PC-3 (cell line): ENCODE data around the gene DLEC1. TPM values are rescaled to one million over a fixed set of nuclear protein-coding genes. Genes with fewer than 3 reads are reported as not detected.

ENCODE experiments used
- ATAC-seq: fragments of 200-7000 bp; cut with Tn5 transposase; 2 replicates; pipeline ENCODE4 v1.9.1; 2020; ENCODE audit warnings: mild to moderate bottlenecking, moderate library complexity
- BruUV-seq: library from RNA; stranded (reverse); fragments of 400-500 nt; replicated peaks from 2 replicates; lab custom pipeline; 2021; lab: Mats Ljungman, UMichigan
- CTCF ChIA-PET: fragments of 300-600 bp; sonication (Branson Sonifier 250); formaldehyde crosslinking; loops from one replicate; lab custom pipeline; 2022; ENCODE audit warnings: antibody characterized with exemption; lab: Charles Lee
- POLR2A ChIA-PET: fragments of 300-600 bp; sonication (Branson Sonifier 250); formaldehyde crosslinking; loops from one replicate; lab custom pipeline; 2022; ENCODE audit warnings: antibody characterized with exemption; ENCODE audit not compliant: unreplicated experiment; lab: Charles Lee
- DNase-seq: peaks from one replicate; pipeline ENCODE4 v3.0.0-alpha.2; 2015
- H2AFZ ChIP-seq: fragments of 300-600 bp; sonication (generic); 2 replicates; pipeline ENCODE4 v1.6.0; 2016; ENCODE audit warnings: antibody characterized with exemption, low read length
- H3F3A ChIP-seq: fragments of 300-600 bp; sonication (generic); one replicate; pipeline ENCODE4 v1.6.0; 2017; ENCODE audit warnings: antibody characterized with exemption, low read length, control low read depth, mild to moderate bottlenecking; ENCODE audit not compliant: unreplicated experiment
- H3K27ac ChIP-seq: fragments of 300-600 bp; sonication (generic); 2 replicates; pipeline ENCODE4 v1.5.1; 2016; ENCODE audit warnings: mild to moderate bottlenecking, low read length
- H3K27me3 ChIP-seq: fragments of 300-600 bp; sonication (generic); 2 replicates; pipeline ENCODE4 v1.6.1; 2016; ENCODE audit warnings: low read length, mixed read lengths
- H3K36me3 ChIP-seq: fragments of 300-600 bp; sonication (generic); 2 replicates; pipeline ENCODE4 v1.6.1; 2016; ENCODE audit warnings: low read depth, mixed run types, low read length, mixed read lengths
- H3K4me1 ChIP-seq: fragments of 300-600 bp; sonication (generic); 2 replicates; pipeline ENCODE4 v1.5.1; 2016; ENCODE audit warnings: low read length; ENCODE audit not compliant: insufficient read depth
- H3K4me2 ChIP-seq: fragments of 300-600 bp; sonication (generic); 2 replicates; pipeline ENCODE4 v1.6.0; 2016; ENCODE audit warnings: low read length
- H3K4me3 ChIP-seq: fragments of 300-600 bp; sonication (generic); 2 replicates; pipeline ENCODE4 v1.5.1; 2016; ENCODE audit warnings: mild to moderate bottlenecking, low read length, mixed read lengths
- H3K79me2 ChIP-seq: fragments of 300-600 bp; sonication (generic); 2 replicates; pipeline ENCODE4 v1.6.1; 2017; ENCODE audit warnings: low read length, mixed read lengths
- H3K9ac ChIP-seq: fragments of 300-600 bp; sonication (generic); 2 replicates; pipeline ENCODE4 v1.6.0; 2016; ENCODE audit warnings: mild to moderate bottlenecking, low read length
- H3K9me2 ChIP-seq: fragments of 300-600 bp; sonication (generic); replicated peaks from 2 replicates; pipeline ENCODE4 v1.6.1; 2016; ENCODE audit warnings: mixed run types, low read length, mixed read lengths
- H3K9me3 ChIP-seq: fragments of 300-600 bp; sonication (generic); 2 replicates; pipeline ENCODE4 v1.6.1; 2016; ENCODE audit warnings: low read length, mixed read lengths
- H4K20me1 ChIP-seq: fragments of 300-600 bp; sonication (generic); 2 replicates; pipeline ENCODE4 v1.6.1; 2016; ENCODE audit warnings: low read length, mixed read lengths
- CTCF ChIP-seq: fragments of 300-600 bp; sonication (generic); conservative IDR thresholded peaks from 2 replicates; pipeline ENCODE4 v1.5.1; 2017; ENCODE audit warnings: antibody characterized with exemption, low read depth, mild to moderate bottlenecking, low read length
- EZH2 ChIP-seq: fragments of 300-600 bp; sonication (generic); IDR thresholded peaks from one replicate; pipeline ENCODE4 v1.6.1; 2017; ENCODE audit warnings: antibody characterized with exemption, mild to moderate bottlenecking, low read length; ENCODE audit not compliant: unreplicated experiment
- EZH2phosphoT487 ChIP-seq: fragments of 300-600 bp; sonication (generic); IDR thresholded peaks from 2 replicates; pipeline ENCODE4 v1.6.1; 2018; ENCODE audit warnings: mild to moderate bottlenecking, antibody characterized with exemption, low read length, borderline replicate concordance
- intact Hi-C: fragments of 100-400 bp; cut with micrococcal nuclease; formaldehyde crosslinking; loops from 2 replicates; pipeline ENCODE4 v1.9.0; 2023
- total RNA-seq: library from RNA; depleted of rRNA; stranded (reverse); fragments of >200 nt; gene quantifications from 2 replicates; pipeline ENCODE4 v1.2.3, GENCODE V29; 2014

DLEC1 gene
- total RNA-seq, 1 experiment from 2014 or later: not detected

GRCh38 chr3:37999836-38000235, 39.2 kb upstream of the DLEC1 start:
- intact Hi-C loops: loop anchor here (10.0 kb wide), 2 partner anchors 455 to 485 kb away; partner anchors contain the start of gene ACVR2B
- ChIA-PET CTCF (no interaction called here), POLR2A (no interaction called here)
- DNase-seq (no peak), ATAC-seq (no peak)
- Histone ChIP-seq H3K27me3 (no peaks in the 10 kb centered on the region), H3K27ac (no peak overlapping the region), H3K9me3 (no peaks in the 10 kb centered on the region), H3K36me3 (no peaks in the 10 kb centered on the region), H3K79me2 (no peaks in the 10 kb centered on the region), H3K9me2 (no peaks in the 10 kb centered on the region), H3K9ac (no peak overlapping the region), H3K4me3 (no peak overlapping the region), H3K4me2 (no peak overlapping the region), H3K4me1 (peaks cover 22% of the 10 kb centered on the region), H2AFZ (no peak overlapping the region), H3F3A (no peaks in the 10 kb centered on the region), H4K20me1 (no peaks in the 10 kb centered on the region)
- TF ChIP-seq EZH2 (no peak), CTCF (no peak), EZH2phosphoT487 (no peak)
- BruUV-seq: no TSS peak

GRCh38 chr3:38000242-38000916, 38.6 kb upstream of the DLEC1 start:
- no peaks in the 10 kb centered on the region for H3K9me3 ChIP-seq
- no peak overlapping the region for H3K9ac ChIP-seq
- no peak overlapping the region for H3K4me3 ChIP-seq
- TF ChIP-seq EZH2: no peak
- no peak for TF ChIP-seq CTCF
- TF ChIP-seq EZH2phosphoT487: no peak
- intact Hi-C loops: loop anchor here (10.0 kb wide), 2 partner anchors 454 to 484 kb away; partner anchors contain the start of gene ACVR2B
- POLR2A ChIA-PET: no interaction called here
- no peaks in the 10 kb centered on the region for H4K20me1 ChIP-seq
- CTCF ChIA-PET: interaction anchor here (0.5 kb wide), 1 partner anchor 298 kb away, joined by 3 read pairs; no protein-coding TSS in a partner anchor
- H3K27ac ChIP-seq: no peak overlapping the region
- no peaks in the 10 kb centered on the region for H3K36me3 ChIP-seq
- no peak for DNase-seq
- H3K9me2 ChIP-seq: no peaks in the 10 kb centered on the region
- no peak for ATAC-seq
- BruUV-seq: no TSS peak
- H2AFZ ChIP-seq: no peak overlapping the region
- H3K79me2 ChIP-seq: no peaks in the 10 kb centered on the region
- H3F3A ChIP-seq: no peaks in the 10 kb centered on the region
- no peaks in the 10 kb centered on the region for H3K27me3 ChIP-seq
- H3K4me2 ChIP-seq: no peak overlapping the region
- H3K4me1 ChIP-seq: peaks cover 28% of the 10 kb centered on the region

GRCh38 chr3:38000965-38001455, 38.0 kb upstream of the DLEC1 start:
- intact Hi-C loops: loop anchor here (10.0 kb wide), 2 partner anchors 454 to 484 kb away; partner anchors contain the start of gene ACVR2B

More at GRCh38 chr3:38000965-38001455, 38.0 kb upstream of the DLEC1 start:
- Histone ChIP-seq H3K4me1 (peaks cover 34% of the 10 kb centered on the region), H3K4me3 (no peak overlapping the region), H3F3A (no peaks in the 10 kb centered on the region), H2AFZ (no peak overlapping the region), H4K20me1 (no peaks in the 10 kb centered on the region), H3K9me2 (no peaks in the 10 kb centered on the region), H3K27ac (no peak overlapping the region), H3K9ac (no peak overlapping the region), H3K79me2 (no peaks in the 10 kb centered on the region), H3K4me2 (no peak overlapping the region), H3K27me3 (no peaks in the 10 kb centered on the region), H3K9me3 (no peaks in the 10 kb centered on the region), H3K36me3 (no peaks in the 10 kb centered on the region)
- ChIA-PET CTCF (interaction anchor here (0.5 to 1.1 kb wide), 2 partner anchors 297 to 346 kb away, joined by 3 read pairs; partner anchors contain the start of gene XYLB), POLR2A (no interaction called here)
- ATAC-seq: no peak
- TF ChIP-seq EZH2phosphoT487: no peak
- no peak for TF ChIP-seq CTCF
- TF ChIP-seq EZH2: no peak
- BruUV-seq: no TSS peak
- no peak for DNase-seq
